ENCODE results near the gene ASCC1.
"Not testable (repeated sequence)": the region's sequence is repeated elsewhere in the genome, so short reads cannot be mapped to it uniquely, and the experiment has no call there.

The ASCC1 gene

DNA sequence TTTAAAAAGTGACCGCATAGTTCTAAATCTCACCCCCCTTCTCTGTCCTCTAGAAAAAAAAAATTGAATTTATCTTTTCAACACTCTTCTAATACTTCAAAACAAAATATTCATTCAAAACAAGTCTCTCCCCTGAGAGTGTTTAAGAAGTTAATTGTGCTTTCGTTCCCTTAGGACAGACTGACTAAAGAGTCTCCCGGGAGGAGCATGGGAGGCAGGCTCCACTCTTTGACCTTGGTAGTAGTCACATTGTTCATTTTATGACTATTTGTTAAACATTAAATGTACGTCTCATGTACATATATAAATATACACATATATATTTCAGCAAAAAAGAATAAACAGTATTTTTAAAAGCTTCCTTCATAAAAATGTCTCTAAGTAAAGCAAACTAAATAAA is 92.5 kb downstream of the ASCC1 start:
- no peak for DNase-seq

DNA sequence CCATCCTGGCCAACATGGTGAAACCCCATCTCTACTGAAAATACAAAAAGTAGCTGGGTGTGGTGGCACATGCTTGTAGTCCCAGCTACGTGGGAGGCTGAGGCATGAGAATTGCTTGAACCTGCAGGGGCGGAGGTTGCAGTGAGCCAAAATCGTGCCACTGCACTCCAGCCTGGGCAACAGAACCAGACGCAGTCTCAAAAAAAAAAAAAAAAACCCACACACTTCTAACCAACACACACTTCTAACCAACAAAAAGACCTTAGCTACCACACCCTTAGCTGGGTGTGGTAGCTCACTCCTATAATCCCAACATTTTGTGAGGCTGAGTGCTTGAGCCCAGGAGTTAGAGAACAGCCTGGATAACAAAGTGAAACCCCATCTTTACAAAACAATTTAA is 93.9 kb downstream of the ASCC1 start:
- DNase-seq = no peak

DNA sequence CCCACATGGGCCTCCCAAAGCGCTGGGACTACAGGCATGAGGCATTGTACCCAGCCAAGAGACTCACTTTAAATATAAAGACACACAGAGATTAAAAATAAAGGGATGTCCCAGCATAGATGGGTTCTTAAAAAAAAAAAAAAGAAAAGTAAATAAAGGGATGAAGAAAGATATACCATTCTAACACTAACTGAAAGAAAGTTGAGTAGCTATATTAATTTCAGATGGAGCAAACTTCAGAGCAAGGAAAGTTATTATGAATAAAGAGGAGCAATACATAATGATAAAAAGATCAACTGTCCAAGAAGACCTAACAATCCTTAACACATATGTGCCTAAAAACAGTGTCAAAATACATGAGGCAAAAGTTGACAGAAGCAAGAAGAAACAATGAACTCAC is 94.7 kb downstream of the ASCC1 start:
- DNase-seq = no peak

DNA sequence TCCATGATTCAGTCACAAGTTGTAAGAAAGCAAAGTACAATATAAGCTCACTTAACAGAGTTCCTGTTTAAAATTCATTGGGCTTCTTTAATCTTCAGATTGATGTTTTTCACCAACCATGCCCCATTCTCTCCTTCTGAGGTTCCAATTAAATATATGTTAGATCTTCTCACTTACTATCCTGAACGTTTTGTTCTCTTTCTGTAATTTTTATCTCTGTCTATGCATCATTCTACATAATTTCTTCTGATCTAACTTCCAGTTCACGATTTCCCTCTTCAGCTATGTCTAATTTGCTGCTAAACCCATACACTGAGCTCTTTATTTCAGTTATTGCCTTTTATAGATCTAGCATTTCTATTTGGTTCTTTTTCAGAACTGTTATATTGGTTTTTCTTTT is 99.7 kb downstream of the ASCC1 start:
- DNase-seq = no peak

DNA sequence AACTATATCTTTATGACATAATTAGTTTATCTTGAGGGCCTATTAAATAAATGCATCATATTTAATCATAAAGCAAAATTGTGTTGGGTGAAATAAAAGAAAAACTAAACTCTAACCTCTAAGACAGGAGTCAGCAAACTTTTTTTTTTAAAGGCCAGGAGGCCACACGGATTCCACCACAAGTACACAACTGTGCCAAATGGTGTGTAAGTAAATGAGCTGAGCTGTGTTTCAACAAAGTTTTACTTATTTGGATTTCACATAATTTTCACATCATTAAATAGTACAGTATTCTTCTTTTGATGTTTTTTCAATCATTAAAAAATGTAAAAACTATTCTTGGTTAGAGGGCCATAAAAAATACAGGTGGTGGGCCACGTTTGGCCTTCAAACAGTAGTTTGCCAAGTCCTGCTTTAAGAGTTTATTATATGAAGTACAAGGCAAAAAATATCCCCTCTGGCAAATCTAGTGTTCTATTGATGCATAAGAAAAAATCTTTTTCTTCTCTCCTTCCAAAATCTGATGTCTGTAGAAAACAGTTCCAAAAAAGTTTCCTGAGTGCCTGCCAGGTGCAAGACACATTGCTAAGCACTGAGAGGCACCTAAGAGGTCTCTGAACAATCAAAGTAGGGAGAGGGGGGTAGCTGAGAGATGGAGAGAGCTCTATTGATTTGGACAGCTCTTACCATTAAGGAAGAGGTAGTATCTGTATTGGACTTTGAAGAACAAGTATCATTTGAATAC is 101.2 kb downstream of the ASCC1 start:
- no peak for DNase-seq

DNA sequence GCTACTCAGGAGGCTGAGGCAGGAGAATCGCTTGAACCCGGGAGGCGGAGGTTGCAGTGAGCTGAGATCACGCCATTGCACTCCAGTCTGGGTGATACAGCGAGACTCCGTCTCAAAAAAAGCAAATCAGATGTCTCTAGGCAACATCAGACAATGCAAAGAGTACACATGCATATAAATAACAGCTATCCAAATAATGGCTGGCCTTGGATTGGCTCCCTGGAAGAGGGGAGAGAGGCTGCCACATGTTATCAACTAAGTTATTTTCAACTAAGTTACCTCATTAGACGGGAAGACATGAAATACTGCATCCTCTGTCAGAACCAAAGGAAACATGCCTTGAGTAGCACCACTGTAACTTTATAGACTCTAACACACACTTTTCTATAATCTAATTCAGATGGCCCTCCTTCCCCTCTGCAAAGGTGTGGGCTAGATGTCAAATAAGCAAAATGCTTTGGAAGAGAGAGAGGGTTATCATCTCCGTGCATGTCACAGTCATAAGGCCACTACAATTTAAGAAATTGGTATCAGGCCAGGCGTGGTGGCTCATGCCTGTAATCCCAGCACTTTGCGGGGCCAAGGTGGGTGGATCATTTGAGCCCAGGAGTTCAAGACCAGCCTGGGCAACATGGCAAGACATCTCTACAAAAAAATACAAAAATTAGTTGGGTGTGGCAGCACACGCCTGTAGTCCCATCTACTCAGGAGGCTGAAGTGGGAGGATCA is 105.2 kb downstream of the ASCC1 start:
- DNase-seq = no peak

DNA sequence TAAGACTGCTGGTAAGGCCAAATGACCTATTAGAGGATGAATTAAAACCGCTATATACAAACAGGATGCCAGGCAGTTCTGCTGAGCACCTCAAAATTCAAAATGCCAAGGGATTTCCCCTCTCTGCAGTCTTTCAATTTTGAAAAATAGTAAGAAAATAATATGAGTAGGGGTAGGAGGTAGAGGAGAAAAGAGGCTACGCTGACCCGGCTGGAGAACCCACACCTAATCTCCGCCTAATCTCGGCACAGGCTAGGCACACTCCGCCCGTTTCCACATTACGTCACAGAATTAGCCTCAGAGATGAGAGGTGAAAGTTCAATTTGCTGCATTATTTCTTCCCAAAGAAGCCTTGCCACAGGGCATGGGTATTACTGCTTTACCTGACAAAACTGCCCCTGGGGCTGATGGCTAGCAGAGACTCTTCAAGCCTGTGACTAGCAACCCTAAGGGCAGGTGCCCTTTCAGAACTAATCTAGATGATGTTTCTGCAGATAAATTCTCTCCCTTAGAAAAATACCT is 106.4 kb downstream of the ASCC1 start:
- DNase-seq = no peak

DNA sequence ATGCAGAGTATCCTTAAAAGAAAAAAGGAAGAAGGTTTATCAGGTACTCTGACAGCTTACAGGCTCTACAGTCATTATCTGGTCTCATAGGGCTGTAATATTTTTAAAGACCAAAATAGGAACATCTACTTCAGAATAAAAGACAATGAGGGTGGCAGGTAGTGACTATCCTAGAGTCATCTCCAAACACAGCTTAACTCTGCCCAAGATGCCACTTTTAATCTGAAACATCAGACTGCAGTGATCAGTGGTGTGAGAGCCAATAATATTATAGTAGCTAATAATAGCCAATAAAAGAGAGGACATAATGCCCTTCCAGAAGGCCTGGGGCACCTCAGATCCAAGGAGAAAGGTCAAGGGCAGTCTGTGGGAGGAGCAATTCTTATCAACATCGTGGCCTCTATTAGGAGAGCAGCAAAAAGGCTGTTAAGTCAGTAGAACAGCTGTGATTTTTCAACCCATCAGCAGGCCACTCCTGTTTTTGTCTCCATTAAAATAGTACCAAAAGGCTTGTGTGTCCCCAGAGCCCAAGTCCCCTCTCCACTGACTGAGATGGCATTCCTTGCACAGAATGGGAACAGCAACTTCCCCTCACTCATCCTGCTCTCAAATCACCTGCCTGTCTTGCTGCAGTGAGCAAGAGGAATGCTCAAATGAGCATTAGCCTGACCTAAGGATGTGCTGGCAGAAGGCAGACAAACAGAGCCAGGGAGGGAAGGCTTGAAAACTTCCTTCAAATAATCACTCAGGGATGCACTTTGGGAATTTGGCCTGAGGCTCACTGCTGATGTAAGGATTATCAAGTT is 107.0 kb downstream of the ASCC1 start:
- DNase-seq = no peak

DNA sequence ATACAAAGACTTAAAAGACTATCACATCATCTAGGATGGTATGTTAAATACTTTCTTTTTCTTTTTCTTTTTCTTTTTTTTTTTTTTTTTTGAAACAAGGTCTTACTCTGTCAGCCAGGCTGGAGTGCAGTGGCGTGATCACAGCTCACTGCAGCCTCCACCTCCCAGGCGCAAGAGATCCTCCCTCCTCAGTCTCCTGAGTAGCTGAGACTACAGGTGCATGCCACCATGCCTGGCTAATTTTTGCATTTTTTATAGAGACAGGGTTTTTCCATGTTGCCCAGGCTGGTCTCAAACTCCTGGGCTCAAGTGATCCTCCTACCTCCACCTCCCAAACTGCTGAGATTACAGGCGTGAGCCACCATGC is 108.1 kb downstream of the ASCC1 start:
- DNase-seq = not testable (repeated sequence)

DNA sequence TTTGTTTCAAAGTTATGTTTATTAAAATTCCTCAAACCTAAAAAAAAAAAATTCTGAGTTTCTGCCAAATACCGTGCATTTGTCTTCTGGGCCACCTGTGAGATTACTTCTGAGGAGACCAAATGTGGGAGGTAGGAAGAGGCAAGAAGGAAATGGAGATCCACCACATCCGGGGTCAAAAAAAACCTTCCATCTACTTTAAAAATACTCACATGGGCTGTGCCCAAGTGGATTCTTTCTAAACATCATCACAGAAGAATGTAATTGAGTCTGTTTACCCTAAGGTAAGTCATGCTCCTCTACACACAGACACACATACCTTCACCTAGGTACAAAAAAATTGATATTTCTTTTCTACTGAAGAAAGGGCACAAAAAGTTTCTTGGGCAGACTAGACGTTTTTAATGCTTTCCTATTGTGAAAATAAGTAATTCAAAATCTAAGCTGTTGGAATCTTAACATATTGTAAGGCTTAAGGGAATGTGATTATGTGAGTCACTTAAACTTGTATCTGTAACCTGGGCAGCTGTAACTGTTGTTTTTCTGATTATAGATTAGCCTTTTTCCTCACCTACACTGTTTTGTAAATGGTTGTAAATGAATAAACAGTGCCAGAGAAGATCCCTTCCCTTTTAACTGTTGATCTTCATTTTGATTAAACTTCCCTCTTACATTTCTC is 108.6 kb downstream of the ASCC1 start:
- DNase-seq = no peak

DNA sequence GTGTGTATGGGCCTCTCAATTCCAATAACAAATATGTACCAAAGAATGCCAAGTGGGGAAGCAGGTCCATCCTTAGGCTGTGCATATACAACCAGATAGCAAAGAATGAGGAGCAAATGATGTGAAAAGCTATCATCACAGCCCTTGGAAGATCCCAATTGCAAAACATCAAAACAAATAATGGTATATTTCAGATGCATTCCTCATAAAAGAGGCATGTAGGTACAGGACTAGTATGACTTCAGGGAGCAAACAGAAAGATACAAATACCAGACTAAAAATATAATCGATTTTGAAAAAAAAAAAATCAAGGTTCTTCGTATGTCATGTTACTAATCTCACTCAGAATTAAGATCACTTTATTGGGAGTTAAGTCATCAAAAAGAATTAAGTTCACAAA is 109.2 kb downstream of the ASCC1 start:
- no peak for DNase-seq

DNA sequence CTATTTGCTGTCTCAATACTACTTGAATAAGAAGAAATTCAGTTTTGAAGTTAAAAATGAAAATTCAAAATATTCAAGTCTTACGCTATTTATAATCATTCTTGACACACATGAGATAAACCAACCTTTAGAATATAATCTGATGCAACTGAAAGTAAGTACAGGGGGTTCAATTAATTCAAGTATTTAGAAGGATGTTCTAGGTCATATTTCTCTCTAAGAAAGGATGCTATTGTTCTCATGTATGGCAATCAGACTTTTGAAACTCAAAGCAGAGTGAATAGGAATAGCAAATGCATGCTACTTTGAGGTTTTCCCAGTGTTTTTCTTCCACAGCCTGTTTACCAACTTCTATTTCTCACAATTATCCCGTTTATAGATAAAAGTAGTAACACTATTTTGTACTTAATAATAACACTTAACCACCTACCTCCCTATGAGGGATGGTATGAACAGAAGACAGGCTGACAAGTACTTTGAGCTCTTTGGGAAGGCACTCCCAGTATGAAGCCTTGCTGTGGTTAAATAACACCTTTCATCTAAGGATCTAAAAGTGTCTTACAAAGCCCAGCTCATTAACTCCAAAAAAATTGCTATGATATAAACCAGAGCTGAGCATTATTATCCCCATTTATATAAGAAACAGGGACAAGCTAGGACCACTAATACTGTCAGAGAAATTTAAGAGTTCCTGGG is 109.8 kb downstream of the ASCC1 start:
- no peak for DNase-seq

DNA sequence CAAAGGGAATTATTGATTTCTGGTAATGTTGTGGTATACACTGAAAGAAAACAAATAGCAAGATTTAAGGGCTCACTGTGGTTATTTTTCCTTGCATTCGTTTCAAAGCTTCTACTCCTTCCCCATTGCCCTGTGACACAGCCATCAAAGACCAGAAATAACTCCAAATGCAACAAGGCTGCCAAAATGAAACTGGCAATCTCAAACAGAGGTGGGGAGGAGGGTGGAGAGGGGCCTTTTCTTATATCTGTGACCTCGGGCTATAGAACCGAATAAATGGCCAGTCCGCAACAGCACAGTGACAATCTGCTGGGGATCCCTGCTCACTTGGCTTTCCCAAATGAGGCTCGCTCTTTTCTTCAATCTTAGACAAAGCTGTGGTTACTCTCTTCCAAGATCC is 110.4 kb downstream of the ASCC1 start:
- no peak for DNase-seq

DNA sequence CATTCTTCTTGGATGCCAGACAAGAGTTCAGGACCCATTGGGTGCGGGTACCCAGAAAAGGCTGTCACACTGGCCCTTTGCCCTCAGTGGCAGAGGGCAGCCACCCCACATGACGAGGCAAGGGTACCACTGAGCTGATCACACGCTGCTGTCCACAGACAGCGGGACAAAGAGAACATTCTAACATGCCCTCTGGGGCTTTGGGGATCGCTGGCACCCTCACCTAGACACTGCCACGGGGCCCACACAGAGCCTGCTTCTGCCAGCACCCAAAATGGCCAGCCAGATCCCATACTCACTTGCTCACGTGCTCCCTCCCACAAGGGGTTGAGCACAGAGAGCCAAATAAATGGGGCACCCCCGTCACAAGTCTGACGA is 111.0 kb downstream of the ASCC1 start:
- no peak for DNase-seq

DNA sequence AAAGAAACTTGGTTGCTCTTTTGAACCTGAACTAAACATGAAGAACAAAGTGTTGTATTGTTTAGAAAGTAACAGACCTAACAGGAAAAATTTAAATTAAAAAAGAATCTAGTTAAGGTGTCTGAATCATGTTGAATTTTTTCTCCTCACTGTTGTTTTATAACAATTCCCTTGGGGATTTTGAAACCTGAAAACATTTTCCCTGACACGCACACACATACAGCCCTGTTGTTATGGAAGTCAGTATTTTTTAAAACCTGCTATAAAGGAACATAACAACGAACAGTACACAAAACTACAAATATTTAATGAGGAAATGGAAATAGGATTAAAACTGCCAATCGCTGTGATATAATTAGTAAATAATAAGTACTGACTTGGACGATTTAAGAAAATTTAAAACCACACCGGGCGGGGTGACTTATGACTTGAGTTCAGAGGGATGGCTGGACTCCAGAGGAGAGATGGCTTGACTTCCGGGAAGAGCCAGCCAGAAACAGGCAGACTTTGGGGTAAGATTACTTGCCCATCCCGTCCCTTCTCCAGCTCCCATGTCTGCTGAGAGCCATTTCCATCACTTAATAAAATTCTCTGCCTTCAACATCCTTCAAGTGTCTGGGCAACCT is 111.5 kb downstream of the ASCC1 start:
- DNase-seq = no peak

DNA sequence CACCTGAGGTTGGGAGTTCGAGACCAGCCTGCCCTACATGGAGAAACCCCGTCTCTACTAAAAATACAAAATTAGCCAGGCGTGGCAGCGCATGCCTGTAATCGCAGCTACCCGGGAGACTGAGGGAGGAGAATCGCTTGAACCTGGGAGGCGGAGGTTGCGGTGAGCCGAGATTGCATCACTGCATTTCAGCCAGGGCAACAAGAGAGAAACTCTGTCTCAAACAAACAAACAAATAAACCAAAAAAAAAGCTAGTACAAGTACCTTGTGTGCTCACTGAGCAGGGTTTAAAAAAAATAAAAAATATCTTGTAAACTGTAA is 116.5 kb downstream of the ASCC1 start:
- DNase-seq = no peak

DNA sequence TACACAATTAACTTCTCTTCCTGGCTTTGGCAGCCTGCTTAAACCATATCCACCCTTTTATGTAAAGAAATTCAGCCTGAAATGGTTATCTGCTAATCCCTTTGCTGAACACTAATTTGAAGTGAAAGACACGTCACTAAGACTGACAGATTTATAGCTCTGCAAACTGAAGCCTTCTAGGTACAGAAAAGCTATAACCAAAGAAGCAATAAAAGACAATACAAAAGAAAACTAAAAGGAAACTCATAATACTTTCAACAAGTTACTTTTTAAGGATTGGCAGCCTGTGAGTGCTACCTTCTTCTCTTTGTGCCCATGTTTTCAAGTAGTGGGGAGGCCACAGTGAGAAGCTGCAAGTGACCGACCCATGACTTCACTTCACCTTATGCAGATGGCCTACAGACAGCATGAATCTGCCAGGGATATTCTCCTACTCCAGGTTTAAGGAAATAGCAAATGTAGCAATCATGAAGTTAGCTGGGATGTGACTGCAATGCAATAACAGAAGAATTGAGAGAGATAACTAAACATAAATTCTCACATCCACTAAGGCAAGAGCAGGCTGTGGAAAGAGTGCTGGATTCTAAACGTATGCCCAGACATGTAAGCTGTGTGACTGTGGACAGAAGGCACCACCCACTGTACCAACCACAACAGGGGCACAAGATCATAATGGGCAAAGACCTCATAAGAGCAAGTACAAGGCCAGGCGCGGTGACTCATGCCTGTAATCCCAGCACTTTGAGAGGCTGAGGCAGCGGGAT is 117.1 kb downstream of the ASCC1 start:
- no peak for DNase-seq

DNA sequence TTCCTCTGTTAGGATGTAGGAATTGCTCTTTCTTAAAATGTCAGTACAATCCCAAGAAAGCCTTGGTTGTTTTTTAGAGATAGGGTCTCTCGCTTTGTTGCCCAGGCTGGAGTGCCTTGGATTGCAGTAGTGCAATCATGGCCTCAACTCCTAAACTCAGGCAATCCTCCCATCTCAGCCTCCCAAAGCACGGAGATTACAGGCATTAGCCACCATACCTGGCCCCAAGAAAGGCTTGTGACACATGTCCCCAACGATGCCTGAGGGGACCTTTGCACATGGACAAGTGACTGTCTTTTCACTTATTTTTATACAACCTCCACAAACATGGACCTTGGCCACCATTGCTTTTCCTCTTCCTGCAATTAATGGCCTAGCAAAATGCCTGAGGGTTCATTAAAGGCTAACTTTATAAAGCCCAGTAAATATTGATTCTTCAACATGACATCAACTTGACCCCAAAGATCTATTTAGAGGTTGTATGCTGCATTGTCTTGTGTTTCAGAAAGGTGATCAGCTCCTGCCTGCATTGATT is 117.7 kb downstream of the ASCC1 start:
- DNase-seq = no peak

DNA sequence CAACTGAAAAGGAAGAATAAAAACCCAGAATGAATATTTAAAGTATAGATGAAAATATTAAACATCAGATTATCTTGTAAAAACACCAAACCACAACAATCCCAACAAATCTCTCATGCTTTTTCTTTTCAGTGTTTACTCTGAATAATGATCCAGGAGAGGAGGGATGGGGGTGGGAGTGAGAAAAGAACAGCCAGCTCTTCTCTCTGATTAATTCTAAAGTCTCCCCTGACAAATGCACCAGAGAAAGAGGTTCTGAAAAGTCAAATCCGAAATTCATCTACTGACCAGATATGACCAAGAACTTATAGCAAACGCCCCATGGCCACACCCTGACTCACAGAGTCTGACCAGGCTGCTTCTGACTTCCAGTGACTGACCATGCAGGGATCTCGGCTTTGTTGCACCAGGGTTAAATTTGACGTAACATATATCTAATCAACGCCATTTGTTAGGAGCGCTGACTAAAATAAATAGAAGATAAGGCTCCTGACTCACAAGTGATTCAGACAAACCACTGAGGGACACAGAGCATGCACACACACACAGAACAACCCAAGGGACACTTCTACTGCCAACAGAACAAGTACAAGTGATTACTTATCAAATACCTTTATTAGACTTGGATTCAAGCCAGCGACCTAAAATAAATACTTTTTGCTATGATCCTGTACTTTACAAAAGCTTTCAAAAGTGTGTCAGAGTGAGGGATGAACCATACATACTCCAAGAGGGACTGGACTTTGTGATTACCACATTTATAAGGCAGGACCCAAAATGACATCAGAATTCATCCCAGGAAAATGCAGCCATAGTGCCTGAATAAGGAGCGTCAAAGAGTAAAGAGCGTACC is 118.4 kb downstream of the ASCC1 start:
- DNase-seq = no peak

Data from NCI-H187 (cell line).